PC-3 (cell line): ENCODE data around the gene MORN5.

ENCODE experiments used
- CTCF ChIP-seq: fragments of 300-600 bp; sonication (generic); conservative IDR thresholded peaks from 2 replicates; pipeline ENCODE4 v1.5.1; 2017; ENCODE audit warnings: antibody characterized with exemption, low read depth, mild to moderate bottlenecking, low read length
- EZH2 ChIP-seq: fragments of 300-600 bp; sonication (generic); IDR thresholded peaks from one replicate; pipeline ENCODE4 v1.6.1; 2017; ENCODE audit warnings: antibody characterized with exemption, mild to moderate bottlenecking, low read length; ENCODE audit not compliant: unreplicated experiment

- TF ChIP-seq CTCF, result no peak
- TF ChIP-seq EZH2, result no peak
These were observed 37.2 kb upstream of the MORN5 start for GRCh38 chr9:122122468-122122867.
